WTC11 (cell line): ENCODE results near the gene NCF4. TPM values are rescaled to one million over a fixed set of nuclear protein-coding genes. Genes with fewer than 3 reads are reported as not detected.

Experiments
- ATAC-seq: fragments of 200-7000 bp; cut with Tn5 transposase; 2 replicates; pipeline ENCODE4 v1.10.0; 2021; ENCODE audit warnings: mild to moderate bottlenecking, moderate library complexity
- CTCF ChIA-PET: fragments of 300-600 bp; sonication (Branson Sonifier 250); formaldehyde crosslinking; loops from one replicate; lab custom pipeline; 2021; ENCODE audit warnings: antibody characterized with exemption; lab: Charles Lee
- POLR2A ChIA-PET: fragments of 350-600 bp; sonication (Branson Sonifier 250); formaldehyde crosslinking; loops from one replicate; lab custom pipeline; 2021; ENCODE audit warnings: antibody characterized with exemption; lab: Charles Lee
- DNase-seq: peaks from one replicate; pipeline ENCODE4 v3.0.0; 2021; ENCODE audit warnings: low spot score
- H3K27ac Mint-ChIP-seq: 2 replicates; pipeline ENCODE4 v1.8.0; 2021; ENCODE audit warnings: mixed read lengths
- H3K27me3 Mint-ChIP-seq: 2 replicates; pipeline ENCODE4 v1.8.0; 2021; ENCODE audit warnings: low read depth, mild to moderate bottlenecking, moderate library complexity, mixed read lengths
- H3K36me3 Mint-ChIP-seq: 2 replicates; pipeline ENCODE4 v1.8.0; 2021; ENCODE audit warnings: mixed read lengths
- H3K4me1 Mint-ChIP-seq: 2 replicates; pipeline ENCODE4 v1.8.0; 2022; ENCODE audit warnings: mixed read lengths
- H3K4me3 Mint-ChIP-seq: 2 replicates; pipeline ENCODE4 v1.8.0; 2021; ENCODE audit warnings: mild to moderate bottlenecking, moderate library complexity, mixed read lengths
- H3K9me3 Mint-ChIP-seq: 2 replicates; pipeline ENCODE4 v1.8.0; 2021; ENCODE audit warnings: mixed read lengths
- ESRRA ChIP-seq: sonication (generic); formaldehyde crosslinking; IDR thresholded peaks from 2 replicates; pipeline ENCODE4 v1.8.1; 2022; ENCODE audit warnings: mild to moderate bottlenecking, missing genetic modification reagents, borderline replicate concordance
- GTF2I ChIP-seq: fragments of 250-450 bp; sonication (Bioruptor Pico); conservative IDR thresholded peaks from 2 replicates; pipeline ENCODE4 v1.4.0; 2021; ENCODE audit warnings: mild to moderate bottlenecking
- JUN ChIP-seq: sonication (generic); formaldehyde crosslinking; IDR thresholded peaks from 2 replicates; pipeline ENCODE4 v1.8.0; 2023; ENCODE audit warnings: mild to moderate bottlenecking, missing genetic modification reagents
- MXD4 ChIP-seq: fragments of 250-450 bp; sonication (Bioruptor Pico); IDR thresholded peaks from 2 replicates; pipeline ENCODE4 v1.8.0; 2021; ENCODE audit warnings: mild to moderate bottlenecking, moderate library complexity, borderline replicate concordance
- NR1H2 ChIP-seq: sonication (generic); formaldehyde crosslinking; IDR thresholded peaks from 2 replicates; pipeline ENCODE4 v1.9.0; 2021; ENCODE audit warnings: mild to moderate bottlenecking, moderate library complexity, missing genetic modification reagents
- SMAD4 ChIP-seq: sonication (generic); formaldehyde crosslinking; IDR thresholded peaks from 2 replicates; pipeline ENCODE4 v1.8.0; 2022; ENCODE audit warnings: mild to moderate bottlenecking, missing genetic modification reagents
- SOX15 ChIP-seq: fragments of 250-450 bp; sonication (Bioruptor Pico); IDR thresholded peaks from 2 replicates; pipeline ENCODE4 v1.9.0; 2021; ENCODE audit warnings: mild to moderate bottlenecking
- ZNF232 ChIP-seq: sonication (generic); formaldehyde crosslinking; IDR thresholded peaks from 2 replicates; pipeline ENCODE4 v1.8.0; 2022; ENCODE audit warnings: mild to moderate bottlenecking, missing genetic modification reagents
- ZNF423 ChIP-seq: fragments of 250-450 bp; sonication (Bioruptor Pico); IDR thresholded peaks from 2 replicates; pipeline ENCODE4 v2.1.2; 2022; ENCODE audit warnings: mild to moderate bottlenecking, moderate library complexity
- total RNA-seq: library from RNA; stranded (reverse); gene quantifications from 3 replicates; pipeline ENCODE4 v1.2.3, GENCODE V29; 2021
- TF ChIP-seq, protein P1 (sequence below): sonication (generic); formaldehyde crosslinking; IDR thresholded peaks from 2 replicates; pipeline ENCODE4 v1.8.1; 2023; ENCODE audit warnings: mild to moderate bottlenecking, missing genetic modification reagents, moderate library complexity
- TF ChIP-seq, protein P2 (sequence below): sonication (generic); formaldehyde crosslinking; IDR thresholded peaks from 2 replicates; pipeline ENCODE4 v1.8.0; 2022; ENCODE audit warnings: missing genetic modification reagents
- TF ChIP-seq, protein P3 (sequence below): sonication (generic); formaldehyde crosslinking; IDR thresholded peaks from 2 replicates; pipeline ENCODE4 v1.8.1; 2022; ENCODE audit warnings: low read depth, mild to moderate bottlenecking, moderate library complexity, missing genetic modification reagents, borderline replicate concordance
- TF ChIP-seq, protein P4 (sequence below): sonication (generic); formaldehyde crosslinking; conservative IDR thresholded peaks from 2 replicates; pipeline ENCODE4 v1.8.1; 2023; ENCODE audit warnings: mild to moderate bottlenecking, low read depth, missing genetic modification reagents, moderate library complexity
- TF ChIP-seq, protein P5 (sequence below): sonication (generic); formaldehyde crosslinking; IDR thresholded peaks from 2 replicates; pipeline ENCODE4 v1.8.1; 2023; ENCODE audit warnings: mild to moderate bottlenecking, moderate library complexity, missing genetic modification reagents
- TF ChIP-seq, protein P6 (sequence below): sonication (generic); formaldehyde crosslinking; IDR thresholded peaks from 2 replicates; pipeline ENCODE4 v1.8.1; 2022; ENCODE audit warnings: missing genetic modification reagents, borderline replicate concordance
- TF ChIP-seq, protein P7 (sequence below): fragments of 250-450 bp; sonication (Bioruptor Pico); IDR thresholded peaks from 2 replicates; pipeline ENCODE4 v1.9.0; 2021; ENCODE audit warnings: mild to moderate bottlenecking
- TF ChIP-seq, protein P8 (sequence below): sonication (generic); formaldehyde crosslinking; conservative IDR thresholded peaks from 2 replicates; pipeline ENCODE4 v1.8.1; 2022; ENCODE audit warnings: mild to moderate bottlenecking, missing genetic modification reagents

NCF4 gene
- total RNA-seq, 1 experiment from 2014 or later = not detected

DNA sequence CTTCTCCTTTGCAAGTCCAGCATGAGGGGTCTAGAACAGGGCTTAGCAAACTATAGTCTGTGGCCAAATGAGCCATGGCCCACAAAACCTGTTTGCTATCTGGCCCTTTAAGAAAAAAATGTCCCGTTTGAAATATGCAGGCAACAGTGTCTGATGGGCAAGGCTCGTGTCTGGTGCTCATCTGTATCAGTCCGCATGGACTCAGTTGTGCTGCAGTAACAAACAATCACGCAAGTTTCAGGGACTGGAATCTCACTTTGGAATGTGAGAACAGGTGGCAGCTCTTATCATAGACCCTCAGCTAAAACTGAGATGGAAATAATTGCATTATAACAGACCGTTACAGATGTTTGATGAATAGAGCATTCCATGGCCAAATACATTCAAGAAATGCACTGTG lies 24.9 kb upstream of the NCF4 start:
- POLR2A ChIA-PET = interaction anchor here (0.6 kb wide), 1 partner anchor 18 kb away, joined by 6 read pairs; no protein-coding TSS in a partner anchor
- DNase-seq (no peak), ATAC-seq (no peak)
- no peaks in the 10 kb centered on the region for H3K36me3 Mint-ChIP-seq
- no peak overlapping the region for H3K4me3 Mint-ChIP-seq
- H3K27ac Mint-ChIP-seq = no peak overlapping the region
- CTCF ChIA-PET = interaction anchor here (1.0 kb wide), 1 partner anchor 20 kb away, joined by 3 read pairs; no protein-coding TSS in a partner anchor
- H3K27me3 Mint-ChIP-seq = peaks cover 17% of the 10 kb centered on the region
- TF ChIP-seq, protein P1, sequence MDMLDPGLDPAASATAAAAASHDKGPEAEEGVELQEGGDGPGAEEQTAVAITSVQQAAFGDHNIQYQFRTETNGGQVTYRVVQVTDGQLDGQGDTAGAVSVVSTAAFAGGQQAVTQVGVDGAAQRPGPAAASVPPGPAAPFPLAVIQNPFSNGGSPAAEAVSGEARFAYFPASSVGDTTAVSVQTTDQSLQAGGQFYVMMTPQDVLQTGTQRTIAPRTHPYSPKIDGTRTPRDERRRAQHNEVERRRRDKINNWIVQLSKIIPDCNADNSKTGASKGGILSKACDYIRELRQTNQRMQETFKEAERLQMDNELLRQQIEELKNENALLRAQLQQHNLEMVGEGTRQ (CRISPR knock-in tag) = no peak
- TF ChIP-seq MXD4 (CRISPR knock-in tag) (no peak), SMAD4 (no peak), JUN (CRISPR knock-in tag) (no peak), ZNF423 (CRISPR knock-in tag) (no peak), NR1H2 (CRISPR knock-in tag) (no peak), SOX15 (CRISPR knock-in tag) (no peak), GTF2I (CRISPR knock-in tag) (no peak), ZNF232 (CRISPR knock-in tag) (no peak), ESRRA (no peak)
- TF ChIP-seq, protein P2, sequence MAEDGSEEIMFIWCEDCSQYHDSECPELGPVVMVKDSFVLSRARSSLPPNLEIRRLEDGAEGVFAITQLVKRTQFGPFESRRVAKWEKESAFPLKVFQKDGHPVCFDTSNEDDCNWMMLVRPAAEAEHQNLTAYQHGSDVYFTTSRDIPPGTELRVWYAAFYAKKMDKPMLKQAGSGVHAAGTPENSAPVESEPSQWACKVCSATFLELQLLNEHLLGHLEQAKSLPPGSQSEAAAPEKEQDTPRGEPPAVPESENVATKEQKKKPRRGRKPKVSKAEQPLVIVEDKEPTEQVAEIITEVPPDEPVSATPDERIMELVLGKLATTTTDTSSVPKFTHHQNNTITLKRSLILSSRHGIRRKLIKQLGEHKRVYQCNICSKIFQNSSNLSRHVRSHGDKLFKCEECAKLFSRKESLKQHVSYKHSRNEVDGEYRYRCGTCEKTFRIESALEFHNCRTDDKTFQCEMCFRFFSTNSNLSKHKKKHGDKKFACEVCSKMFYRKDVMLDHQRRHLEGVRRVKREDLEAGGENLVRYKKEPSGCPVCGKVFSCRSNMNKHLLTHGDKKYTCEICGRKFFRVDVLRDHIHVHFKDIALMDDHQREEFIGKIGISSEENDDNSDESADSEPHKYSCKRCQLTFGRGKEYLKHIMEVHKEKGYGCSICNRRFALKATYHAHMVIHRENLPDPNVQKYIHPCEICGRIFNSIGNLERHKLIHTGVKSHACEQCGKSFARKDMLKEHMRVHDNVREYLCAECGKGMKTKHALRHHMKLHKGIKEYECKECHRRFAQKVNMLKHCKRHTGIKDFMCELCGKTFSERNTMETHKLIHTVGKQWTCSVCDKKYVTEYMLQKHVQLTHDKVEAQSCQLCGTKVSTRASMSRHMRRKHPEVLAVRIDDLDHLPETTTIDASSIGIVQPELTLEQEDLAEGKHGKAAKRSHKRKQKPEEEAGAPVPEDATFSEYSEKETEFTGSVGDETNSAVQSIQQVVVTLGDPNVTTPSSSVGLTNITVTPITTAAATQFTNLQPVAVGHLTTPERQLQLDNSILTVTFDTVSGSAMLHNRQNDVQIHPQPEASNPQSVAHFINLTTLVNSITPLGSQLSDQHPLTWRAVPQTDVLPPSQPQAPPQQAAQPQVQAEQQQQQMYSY (CRISPR knock-in tag) = no peak
- TF ChIP-seq, protein P3, sequence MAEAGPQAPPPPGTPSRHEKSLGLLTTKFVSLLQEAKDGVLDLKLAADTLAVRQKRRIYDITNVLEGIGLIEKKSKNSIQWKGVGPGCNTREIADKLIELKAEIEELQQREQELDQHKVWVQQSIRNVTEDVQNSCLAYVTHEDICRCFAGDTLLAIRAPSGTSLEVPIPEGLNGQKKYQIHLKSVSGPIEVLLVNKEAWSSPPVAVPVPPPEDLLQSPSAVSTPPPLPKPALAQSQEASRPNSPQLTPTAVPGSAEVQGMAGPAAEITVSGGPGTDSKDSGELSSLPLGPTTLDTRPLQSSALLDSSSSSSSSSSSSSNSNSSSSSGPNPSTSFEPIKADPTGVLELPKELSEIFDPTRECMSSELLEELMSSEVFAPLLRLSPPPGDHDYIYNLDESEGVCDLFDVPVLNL (CRISPR knock-in tag) = no peak
- TF ChIP-seq, protein P4, sequence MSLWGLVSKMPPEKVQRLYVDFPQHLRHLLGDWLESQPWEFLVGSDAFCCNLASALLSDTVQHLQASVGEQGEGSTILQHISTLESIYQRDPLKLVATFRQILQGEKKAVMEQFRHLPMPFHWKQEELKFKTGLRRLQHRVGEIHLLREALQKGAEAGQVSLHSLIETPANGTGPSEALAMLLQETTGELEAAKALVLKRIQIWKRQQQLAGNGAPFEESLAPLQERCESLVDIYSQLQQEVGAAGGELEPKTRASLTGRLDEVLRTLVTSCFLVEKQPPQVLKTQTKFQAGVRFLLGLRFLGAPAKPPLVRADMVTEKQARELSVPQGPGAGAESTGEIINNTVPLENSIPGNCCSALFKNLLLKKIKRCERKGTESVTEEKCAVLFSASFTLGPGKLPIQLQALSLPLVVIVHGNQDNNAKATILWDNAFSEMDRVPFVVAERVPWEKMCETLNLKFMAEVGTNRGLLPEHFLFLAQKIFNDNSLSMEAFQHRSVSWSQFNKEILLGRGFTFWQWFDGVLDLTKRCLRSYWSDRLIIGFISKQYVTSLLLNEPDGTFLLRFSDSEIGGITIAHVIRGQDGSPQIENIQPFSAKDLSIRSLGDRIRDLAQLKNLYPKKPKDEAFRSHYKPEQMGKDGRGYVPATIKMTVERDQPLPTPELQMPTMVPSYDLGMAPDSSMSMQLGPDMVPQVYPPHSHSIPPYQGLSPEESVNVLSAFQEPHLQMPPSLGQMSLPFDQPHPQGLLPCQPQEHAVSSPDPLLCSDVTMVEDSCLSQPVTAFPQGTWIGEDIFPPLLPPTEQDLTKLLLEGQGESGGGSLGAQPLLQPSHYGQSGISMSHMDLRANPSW = no peak
- TF ChIP-seq, protein P5, sequence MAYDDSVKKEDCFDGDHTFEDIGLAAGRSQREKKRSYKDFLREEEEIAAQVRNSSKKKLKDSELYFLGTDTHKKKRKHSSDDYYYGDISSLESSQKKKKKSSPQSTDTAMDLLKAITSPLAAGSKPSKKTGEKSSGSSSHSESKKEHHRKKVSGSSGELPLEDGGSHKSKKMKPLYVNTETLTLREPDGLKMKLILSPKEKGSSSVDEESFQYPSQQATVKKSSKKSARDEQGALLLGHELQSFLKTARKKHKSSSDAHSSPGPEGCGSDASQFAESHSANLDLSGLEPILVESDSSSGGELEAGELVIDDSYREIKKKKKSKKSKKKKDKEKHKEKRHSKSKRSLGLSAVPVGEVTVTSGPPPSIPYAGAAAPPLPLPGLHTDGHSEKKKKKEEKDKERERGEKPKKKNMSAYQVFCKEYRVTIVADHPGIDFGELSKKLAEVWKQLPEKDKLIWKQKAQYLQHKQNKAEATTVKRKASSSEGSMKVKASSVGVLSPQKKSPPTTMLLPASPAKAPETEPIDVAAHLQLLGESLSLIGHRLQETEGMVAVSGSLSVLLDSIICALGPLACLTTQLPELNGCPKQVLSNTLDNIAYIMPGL (CRISPR knock-in tag) = no peak
- TF ChIP-seq, protein P6, sequence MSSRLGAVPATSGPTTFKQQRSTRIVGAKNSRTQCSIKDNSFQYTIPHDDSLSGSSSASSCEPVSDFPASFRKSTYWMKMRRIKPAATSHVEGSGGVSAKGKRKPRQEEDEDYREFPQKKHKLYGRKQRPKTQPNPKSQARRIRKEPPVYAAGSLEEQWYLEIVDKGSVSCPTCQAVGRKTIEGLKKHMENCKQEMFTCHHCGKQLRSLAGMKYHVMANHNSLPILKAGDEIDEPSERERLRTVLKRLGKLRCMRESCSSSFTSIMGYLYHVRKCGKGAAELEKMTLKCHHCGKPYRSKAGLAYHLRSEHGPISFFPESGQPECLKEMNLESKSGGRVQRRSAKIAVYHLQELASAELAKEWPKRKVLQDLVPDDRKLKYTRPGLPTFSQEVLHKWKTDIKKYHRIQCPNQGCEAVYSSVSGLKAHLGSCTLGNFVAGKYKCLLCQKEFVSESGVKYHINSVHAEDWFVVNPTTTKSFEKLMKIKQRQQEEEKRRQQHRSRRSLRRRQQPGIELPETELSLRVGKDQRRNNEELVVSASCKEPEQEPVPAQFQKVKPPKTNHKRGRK (CRISPR knock-in tag) = no peak
- TF ChIP-seq, protein P7, sequence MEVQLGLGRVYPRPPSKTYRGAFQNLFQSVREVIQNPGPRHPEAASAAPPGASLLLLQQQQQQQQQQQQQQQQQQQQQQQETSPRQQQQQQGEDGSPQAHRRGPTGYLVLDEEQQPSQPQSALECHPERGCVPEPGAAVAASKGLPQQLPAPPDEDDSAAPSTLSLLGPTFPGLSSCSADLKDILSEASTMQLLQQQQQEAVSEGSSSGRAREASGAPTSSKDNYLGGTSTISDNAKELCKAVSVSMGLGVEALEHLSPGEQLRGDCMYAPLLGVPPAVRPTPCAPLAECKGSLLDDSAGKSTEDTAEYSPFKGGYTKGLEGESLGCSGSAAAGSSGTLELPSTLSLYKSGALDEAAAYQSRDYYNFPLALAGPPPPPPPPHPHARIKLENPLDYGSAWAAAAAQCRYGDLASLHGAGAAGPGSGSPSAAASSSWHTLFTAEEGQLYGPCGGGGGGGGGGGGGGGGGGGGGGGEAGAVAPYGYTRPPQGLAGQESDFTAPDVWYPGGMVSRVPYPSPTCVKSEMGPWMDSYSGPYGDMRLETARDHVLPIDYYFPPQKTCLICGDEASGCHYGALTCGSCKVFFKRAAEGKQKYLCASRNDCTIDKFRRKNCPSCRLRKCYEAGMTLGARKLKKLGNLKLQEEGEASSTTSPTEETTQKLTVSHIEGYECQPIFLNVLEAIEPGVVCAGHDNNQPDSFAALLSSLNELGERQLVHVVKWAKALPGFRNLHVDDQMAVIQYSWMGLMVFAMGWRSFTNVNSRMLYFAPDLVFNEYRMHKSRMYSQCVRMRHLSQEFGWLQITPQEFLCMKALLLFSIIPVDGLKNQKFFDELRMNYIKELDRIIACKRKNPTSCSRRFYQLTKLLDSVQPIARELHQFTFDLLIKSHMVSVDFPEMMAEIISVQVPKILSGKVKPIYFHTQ = no peak
- TF ChIP-seq, protein P8, sequence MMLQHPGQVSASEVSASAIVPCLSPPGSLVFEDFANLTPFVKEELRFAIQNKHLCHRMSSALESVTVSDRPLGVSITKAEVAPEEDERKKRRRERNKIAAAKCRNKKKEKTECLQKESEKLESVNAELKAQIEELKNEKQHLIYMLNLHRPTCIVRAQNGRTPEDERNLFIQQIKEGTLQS (CRISPR knock-in tag) = no peak
- H3K9me3 Mint-ChIP-seq = peaks cover 22% of the 10 kb centered on the region
- H3K4me1 Mint-ChIP-seq = no peaks in the 10 kb centered on the region
